Fibroblast of peridontal ligament (primary cell): ENCODE measurements around the gene SC5D.
A peak's percentile ranks its signal among the peaks of the same experiment; 100 is the strongest.

Experiments used
- DNase-seq: peaks from one replicate; pipeline ENCODE4 v3.0.0-alpha.2; 2010; ENCODE audit errors: extremely low read depth

The SC5D gene

GRCh38 chr11:121292495-121293287, at the start of gene SC5D:
Gene SC5D, plus strand, starts transcription at chr11:121292771. Its CDS starts 10,605 bp downstream, at chr11:121303376.
- DNase-seq: peak; percentile 88

GRCh38 chr11:121244884-121245283, 47.7 kb upstream of the SC5D start:
- DNase-seq: no peak

- DNase-seq: no peak
Measured at GRCh38 chr11:121246021-121246768, 46.4 kb upstream of the SC5D start.

- no peak for DNase-seq
Measured at GRCh38 chr11:121246769-121247035, 45.9 kb upstream of the SC5D start.

GRCh38 chr11:121248496-121248895, 44.1 kb upstream of the SC5D start:
- no peak for DNase-seq

- DNase-seq: peak; percentile 60
Measured at GRCh38 chr11:121249039-121249663, 43.4 kb upstream of the SC5D start.

- peak; percentile 4 for DNase-seq
Measured at GRCh38 chr11:121250843-121251242, 41.7 kb upstream of the SC5D start.

GRCh38 chr11:121253951-121254350, 38.6 kb upstream of the SC5D start:
- no peak for DNase-seq

- DNase-seq: no peak
Measured at GRCh38 chr11:121254756-121255155, 37.8 kb upstream of the SC5D start.

- no peak for DNase-seq
Measured at GRCh38 chr11:121255473-121256125, 37.0 kb upstream of the SC5D start.

- DNase-seq: no peak
Measured at GRCh38 chr11:121257289-121257688, 35.3 kb upstream of the SC5D start.

- no peak for DNase-seq
Measured at GRCh38 chr11:121257976-121258375, 34.6 kb upstream of the SC5D start.

- no peak for DNase-seq
Measured at GRCh38 chr11:121265586-121265985, 27.0 kb upstream of the SC5D start.

- DNase-seq: no peak
Measured at GRCh38 chr11:121268581-121268980, 24.0 kb upstream of the SC5D start.

- DNase-seq: no peak
Measured at GRCh38 chr11:121270001-121270678, 22.4 kb upstream of the SC5D start.

GRCh38 chr11:121274332-121274991, 18.1 kb upstream of the SC5D start:
- DNase-seq: no peak

- DNase-seq: no peak
Measured at GRCh38 chr11:121281698-121282097, 10.9 kb upstream of the SC5D start.

- no peak for DNase-seq
Measured at GRCh38 chr11:121282386-121282785, 10.2 kb upstream of the SC5D start.

- DNase-seq: no peak
Measured at GRCh38 chr11:121282886-121283502, 9.6 kb upstream of the SC5D start.

- no peak for DNase-seq
Measured at GRCh38 chr11:121291319-121291718, 1.3 kb upstream of the SC5D start.
